Spleen (tissue), 11 donors: Measurements from ENCODE around the gene CTNNB1. TPM values are rescaled to one million over a fixed set of nuclear protein-coding genes. Genes with fewer than 3 reads are reported as not detected.

Experiments used
- DNase-seq: peaks from one replicate; pipeline ENCODE4 v3.0.0-alpha.2; 2020
- H3K27ac ChIP-seq, 8 donors: fragments of 200-600 bp; sonication (generic) in 7 of 8; 1 replicate in 4 of 8; 2 replicates in 4 of 8; pipeline versions ENCODE4 v1.5.0 to v1.8.0; 2016 to 2021; ENCODE audit warnings: inconsistent platforms in 4 of 8, mild to moderate bottlenecking in 4 of 8, moderate library complexity in 1 of 8
- H3K27me3 ChIP-seq, 7 donors: fragments of 200-600 bp; sonication (generic) in 6 of 7; replicated peaks in 1 of 7; 1 replicate in 4 of 7; 2 replicates in 3 of 7; pipeline versions ENCODE4 v1.5.0 to v1.8.0; 2016 to 2021; ENCODE audit warnings: inconsistent platforms in 3 of 7, mild to moderate bottlenecking in 1 of 7
- H3K36me3 ChIP-seq, 6 donors: fragments of 200-600 bp; sonication (generic) in 5 of 6; 1 replicate in 4 of 6; 2 replicates in 2 of 6; pipeline versions ENCODE4 v1.5.0 to v1.8.0; 2016 to 2021; ENCODE audit warnings: inconsistent platforms in 2 of 6
- H3K4me1 ChIP-seq, 6 donors: fragments of 200-600 bp; sonication (generic) in 5 of 6; 1 replicate in 3 of 6; 2 replicates in 3 of 6; pipeline versions ENCODE4 v1.5.0 to v1.8.0; 2016 to 2021; ENCODE audit warnings: inconsistent platforms in 3 of 6
- H3K4me3 ChIP-seq, 8 donors: fragments of 200-600 bp; sonication (generic) in 7 of 8; 1 replicate in 4 of 8; 2 replicates in 4 of 8; pipeline versions ENCODE4 v1.5.0 to v1.8.0; 2016 to 2021; ENCODE audit warnings: inconsistent platforms in 4 of 8, mild to moderate bottlenecking in 4 of 8, moderate library complexity in 2 of 8
- H3K9me3 ChIP-seq, 8 donors: fragments of 200-600 bp; sonication (generic) in 7 of 8; 1 replicate in 4 of 8; 2 replicates in 4 of 8; pipeline versions ENCODE4 v1.5.0 to v1.8.0; 2016 to 2021; ENCODE audit warnings: inconsistent platforms in 4 of 8
- CTCF ChIP-seq, 11 experiments: fragments of 200-600 bp in 7 of 11; fragments of 450-650 bp in 4 of 11; sonication (generic) in 4 of 11; IDR thresholded peaks in 8 of 11; conservative IDR thresholded peaks in 3 of 11; 1 replicate in 7 of 11; 2 replicates in 4 of 11; pipeline versions ENCODE4 v1.4.0 to v1.8.0; 2016 to 2021; ENCODE audit warnings: antibody characterized with exemption in 11 of 11, inconsistent platforms in 4 of 11, mild to moderate bottlenecking in 1 of 11
- POLR2A ChIP-seq, 3 donors: fragments of 450-650 bp; IDR thresholded peaks; one replicate each; pipeline ENCODE4 v1.5.1; 2017; ENCODE audit warnings: antibody characterized with exemption in 3 of 3, mild to moderate bottlenecking in 1 of 3
- POLR2AphosphoS5 ChIP-seq, 3 donors: sonication (generic); formaldehyde crosslinking; IDR thresholded peaks; one replicate each; pipeline ENCODE4 v1.5.1; 2017; ENCODE audit warnings: antibody characterized with exemption in 3 of 3
- WGBS, 5 donors: extraction: QIAGEN DNeasy Blood & Tissue Kit in 3 of 5; methylation state at CpG; one replicate each; pipeline versions ENCODE4 v1.1.5 to v1.1.7; 2013 to 2018; 5-methylcytosine and 5-hydroxymethylcytosine counted together
- intact Hi-C: fragments of 100-400 bp; cut with DNase I; formaldehyde crosslinking; loops from one replicate; pipeline ENCODE4 v1.15.0; 2023; ENCODE audit warnings: low total_unique reads
- polyA plus RNA-seq, 3 donors: library from polyadenylated mRNA; stranded (reverse); fragments of 200-250 nt; gene quantifications; one replicate each; pipeline ENCODE4 v1.2.1, GENCODE V29; 2013
- total RNA-seq, 7 donors: library from RNA; depleted of rRNA in 3 of 7; stranded (reverse); fragments of >200 nt in 3 of 7; fragmentation: NEBNext Ultra II Directional in 4 of 7; extraction: Animal tissue kit (Norgen Biotek cat#: 25700) in 4 of 7; gene quantifications; one replicate each; pipeline versions ENCODE4 v1.1.0 to v1.2.1, GENCODE V29; 2016 to 2021
- donor health status: healthy with polysubstance abuse.
- donor health status: DM: no; HTN: no; CAD: no; lungs with moderate emphysema.
- donor health status: DM: no; HTN: no; CAD: no.
- donor health status: Bipolar disorder and iron deficiency.
- donor health status: healthy.
- donor health status: DM: no; HTN: no; CAD: no.
- donor health status: DM: yes; HTN: yes; CAD: no.

The CTNNB1 gene
- total and polyA plus RNA-seq, 10 donors, result 48.6 to 347 (median 257) TPM

GRCh38 chr3:41219424-41219823 is 20.1 kb downstream of the CTNNB1 start:
- WGBS, 5 donors, result 89 to 100% (median 92%) methylated on average over 1 of the region's 1 CpG

GRCh38 chr3:41220906-41221677 is 21.8 kb downstream of the CTNNB1 start:
- intact Hi-C loops, result no loop called here
- Histone ChIP-seq H3K4me3 (no peak overlapping the region), H3K27me3 (no peaks in the 10 kb centered on the region), H3K36me3 (peaks cover 0 to 27% (median 24%) of the 10 kb centered on the region in 6 donors), H3K9me3 (no peaks in the 10 kb centered on the region), H3K27ac (no peak overlapping the region), H3K4me1 (peaks cover 39 to 89% (median 78%) of the 10 kb centered on the region in 6 donors)
- 87 to 94% (median 91%) methylated on average over 7 of the region's 7 CpGs for WGBS, 5 donors
- DNase-seq, result no peak
- TF ChIP-seq CTCF (IDR thresholded peaks at IDR 0.05 in 8 of 11, conservative IDR thresholded peaks at IDR 0.05 in 3 of 11) (no peak), POLR2A (IDR thresholded peaks at IDR 0.05) (no peak), POLR2AphosphoS5 (IDR thresholded peaks at IDR 0.05) (no peak)

More at GRCh38 chr3:41219424-41219823, 20.1 kb downstream of the CTNNB1 start:
- Histone ChIP-seq H3K4me1 (peaks cover 55 to 100% (median 94%) of the 10 kb centered on the region in 6 donors), H3K27ac (no peak overlapping the region), H3K36me3 (peaks cover 0 to 10% (median 7%) of the 10 kb centered on the region in 6 donors), H3K9me3 (no peaks in the 10 kb centered on the region), H3K4me3 (no peak overlapping the region), H3K27me3 (no peaks in the 10 kb centered on the region)
- intact Hi-C loops, result no loop called here
- no peak for DNase-seq
- no peak for TF ChIP-seq CTCF (IDR thresholded peaks at IDR 0.05 in 8 of 11, conservative IDR thresholded peaks at IDR 0.05 in 3 of 11)
- TF ChIP-seq POLR2A (IDR thresholded peaks at IDR 0.05), result no peak
- TF ChIP-seq POLR2AphosphoS5 (IDR thresholded peaks at IDR 0.05), result no peak

- no peaks in the 10 kb centered on the region for H3K9me3 ChIP-seq
- peaks cover 0 to 36% (median 33%) of the 10 kb centered on the region in 6 donors for H3K36me3 ChIP-seq
- TF ChIP-seq POLR2AphosphoS5 (IDR thresholded peaks at IDR 0.05), result no peak
- no peak for TF ChIP-seq CTCF (IDR thresholded peaks at IDR 0.05 in 8 of 11, conservative IDR thresholded peaks at IDR 0.05 in 3 of 11)
- TF ChIP-seq POLR2A (IDR thresholded peaks at IDR 0.05), result no peak
- peaks cover 30 to 87% (median 69%) of the 10 kb centered on the region in 6 donors for H3K4me1 ChIP-seq
- DNase-seq, result no peak
- H3K27me3 ChIP-seq, result no peaks in the 10 kb centered on the region
- H3K27ac ChIP-seq, result peak overlapping the region in 2 of 8 donors; percentile 20 to 27
- intact Hi-C loops, result no loop called here
- WGBS, 5 donors, result 42 to 73% (median 48%) methylated on average over 2 of the region's 2 CpGs
- H3K4me3 ChIP-seq, result no peak overlapping the region
These were observed 22.7 kb downstream of the CTNNB1 start for GRCh38 chr3:41222012-41222411.

- 70 to 89% (median 83%) methylated on average over 3 of the region's 3 CpGs for WGBS, 5 donors
- peak overlapping the region in 3 of 8 donors; percentile 7 to 27 (median 20) for H3K27ac ChIP-seq
- no peaks in the 10 kb centered on the region for H3K27me3 ChIP-seq
- no peaks in the 10 kb centered on the region for H3K9me3 ChIP-seq
- TF ChIP-seq CTCF (IDR thresholded peaks at IDR 0.05 in 8 of 11, conservative IDR thresholded peaks at IDR 0.05 in 3 of 11) (no peak), POLR2A (IDR thresholded peaks at IDR 0.05) (no peak)
- H3K36me3 ChIP-seq, result peaks cover 0 to 41% (median 38%) of the 10 kb centered on the region in 6 donors
- intact Hi-C loops, result no loop called here
- H3K4me1 ChIP-seq, result peaks cover 25 to 86% (median 64%) of the 10 kb centered on the region in 6 donors
- no peak for DNase-seq
- H3K4me3 ChIP-seq, result no peak overlapping the region
These were observed 23.2 kb downstream of the CTNNB1 start for GRCh38 chr3:41222501-41222900.
